Colonic mucosa (tissue), 4 donors: ENCODE data around the gene TRAPPC3. TPM values are rescaled to one million over a fixed set of nuclear protein-coding genes. Genes with fewer than 3 reads are reported as not detected.

Source experiments
- DNase-seq: peaks from one replicate; pipeline ENCODE4 v3.0.0-alpha.2; 2020
- H3K27ac ChIP-seq: fragments of 200-600 bp; one replicate; pipeline ENCODE4 v1.8.0; 2021
- H3K27me3 ChIP-seq: fragments of 200-600 bp; one replicate; pipeline ENCODE4 v1.8.0; 2021
- H3K36me3 ChIP-seq: fragments of 200-600 bp; one replicate; pipeline ENCODE4 v1.8.0; 2021
- H3K4me1 ChIP-seq: fragments of 200-600 bp; one replicate; pipeline ENCODE4 v1.8.0; 2021; ENCODE audit warnings: mild to moderate bottlenecking
- H3K4me3 ChIP-seq: fragments of 200-600 bp; one replicate; pipeline ENCODE4 v1.8.0; 2021
- H3K9ac ChIP-seq, 2 donors: one replicate each; pipeline ENCODE4 v1.7.0; 2013; ENCODE audit warnings: control low read depth in 2 of 2, low read depth in 2 of 2, low read length in 2 of 2
- H3K9me3 ChIP-seq: fragments of 200-600 bp; one replicate; pipeline ENCODE4 v1.8.0; 2021
- CTCF ChIP-seq: fragments of 200-600 bp; IDR thresholded peaks from one replicate; pipeline ENCODE4 v1.8.0; 2022; ENCODE audit warnings: antibody characterized with exemption, mild to moderate bottlenecking
- intact Hi-C: fragments of 100-400 bp; cut with DNase I; formaldehyde crosslinking; loops from one replicate; pipeline ENCODE4 v1.14.1; 2022
- total RNA-seq, 2 donors: library from RNA; stranded (reverse); fragmentation: NEBNext Ultra II Directional in 1 of 2; extraction: Animal tissue kit (Norgen Biotek cat#: 25700) in 1 of 2; gene quantifications; one replicate each; pipeline ENCODE4 v1.2.1, GENCODE V29; 2021
- donor health status: healthy.
- donor health status: DM: no; HTN: no; CAD: no.
- donor health status: DM: no; HTN: no; CAD: no.

Gene TRAPPC3
- total RNA-seq, 2 donors from 2014 or later: 59.0 to 60.6 TPM

- H3K27ac ChIP-seq: no peak overlapping the region
Measured at GRCh38 chr1:36170643-36171412, 21.5 kb upstream of the TRAPPC3 start.

DNA sequence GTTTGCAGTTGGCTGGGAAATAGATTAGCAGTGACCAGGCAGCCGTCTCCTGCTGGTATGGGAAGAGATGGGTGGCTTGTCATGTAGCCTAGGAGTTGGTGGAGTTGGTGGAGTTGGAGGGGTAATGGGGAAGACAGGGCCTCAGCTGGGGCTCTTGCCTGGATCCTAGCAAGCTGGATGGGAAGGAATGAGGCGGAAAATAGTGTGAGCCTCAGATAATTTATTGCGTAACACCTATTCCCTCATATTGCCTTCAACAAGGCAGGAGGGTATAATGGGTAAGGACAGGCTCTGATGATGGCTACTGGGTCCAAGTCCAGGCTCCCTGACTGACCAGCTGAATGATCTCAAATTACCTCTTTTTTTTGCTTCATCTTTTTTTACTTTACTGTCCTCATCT is 19.2 kb upstream of the TRAPPC3 start:
- DNase-seq: no peak
- H3K36me3 ChIP-seq: peaks cover 16% of the 10 kb centered on the region
- no peak for TF ChIP-seq CTCF
- no peak overlapping the region for H3K27ac ChIP-seq
- no peaks in the 10 kb centered on the region for H3K4me1 ChIP-seq
- intact Hi-C loops: no loop called here
- H3K4me3 ChIP-seq: no peak overlapping the region
- no peak overlapping the region for H3K9ac ChIP-seq
- H3K27me3 ChIP-seq: no peaks in the 10 kb centered on the region
- no peaks in the 10 kb centered on the region for H3K9me3 ChIP-seq

More at GRCh38 chr1:36170643-36171412, 21.5 kb upstream of the TRAPPC3 start:
- TF ChIP-seq CTCF: no peak
- H3K9ac ChIP-seq: no peak overlapping the region
- intact Hi-C loops: no loop called here
- no peaks in the 10 kb centered on the region for H3K4me1 ChIP-seq
- no peaks in the 10 kb centered on the region for H3K9me3 ChIP-seq
- no peak overlapping the region for H3K4me3 ChIP-seq
- peaks cover 21% of the 10 kb centered on the region for H3K36me3 ChIP-seq
- no peak for DNase-seq
- H3K27me3 ChIP-seq: no peaks in the 10 kb centered on the region

GRCh38 chr1:36166938-36167905 is 17.9 kb upstream of the TRAPPC3 start:
- H3K4me3 ChIP-seq: no peak overlapping the region
- intact Hi-C loops: no loop called here
- H3K9ac ChIP-seq: no peak overlapping the region
- H3K27me3 ChIP-seq: no peaks in the 10 kb centered on the region
- H3K27ac ChIP-seq: no peak overlapping the region
- H3K4me1 ChIP-seq: no peaks in the 10 kb centered on the region
- H3K9me3 ChIP-seq: no peaks in the 10 kb centered on the region
- peaks cover 3% of the 10 kb centered on the region for H3K36me3 ChIP-seq
- TF ChIP-seq CTCF: no peak
- no peak for DNase-seq

DNA sequence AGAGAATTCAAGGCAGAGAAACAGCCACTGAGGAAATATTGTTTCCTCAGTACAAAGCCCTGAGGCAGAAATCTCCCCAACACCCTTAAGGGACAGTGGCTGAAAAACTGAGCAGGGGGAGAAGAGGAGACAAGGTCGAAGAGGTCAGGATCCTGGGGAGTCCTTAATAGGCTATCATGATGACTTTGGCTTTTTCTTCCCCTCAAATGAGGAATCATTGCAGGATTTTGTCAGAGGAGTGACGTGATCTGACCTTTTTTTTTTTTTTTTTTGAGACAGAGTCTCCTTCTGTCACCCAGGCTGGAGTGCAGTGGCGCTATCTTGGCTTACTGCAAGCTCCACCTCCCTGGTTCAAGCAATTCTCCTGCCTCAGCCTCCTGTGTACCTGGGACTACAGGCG is 16.9 kb upstream of the TRAPPC3 start:
- Histone ChIP-seq H3K4me3 (no peak overlapping the region), H3K27ac (no peak overlapping the region), H3K9me3 (no peaks in the 10 kb centered on the region), H3K4me1 (peaks cover 4% of the 10 kb centered on the region), H3K27me3 (no peaks in the 10 kb centered on the region), H3K9ac (no peak overlapping the region), H3K36me3 (no peaks in the 10 kb centered on the region)
- no peak for TF ChIP-seq CTCF
- intact Hi-C loops: no loop called here
- no peak for DNase-seq

DNA sequence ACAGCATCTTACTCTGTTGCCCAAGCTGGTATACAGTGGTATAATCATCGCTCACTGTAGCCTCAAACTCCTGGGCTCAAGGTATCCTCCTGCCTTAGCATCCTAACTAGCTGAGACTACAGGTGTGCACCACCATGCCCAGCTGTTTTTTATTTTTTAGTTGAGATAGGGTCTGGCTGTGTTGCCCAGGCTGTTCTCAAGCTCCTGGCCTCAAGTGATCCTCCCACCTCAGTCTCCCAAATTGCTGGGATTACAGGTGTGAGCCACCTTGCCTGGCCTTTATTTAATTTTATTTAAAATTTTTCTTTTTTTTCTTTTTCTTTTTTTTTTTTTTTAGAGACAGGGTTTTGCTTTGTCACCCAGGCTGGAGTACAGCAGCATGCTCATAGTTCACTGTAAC is 15.9 kb upstream of the TRAPPC3 start:
- no peak overlapping the region for H3K27ac ChIP-seq
- TF ChIP-seq CTCF: no peak
- intact Hi-C loops: no loop called here
- DNase-seq: no peak
- peaks cover 5% of the 10 kb centered on the region for H3K4me1 ChIP-seq
- H3K9me3 ChIP-seq: no peaks in the 10 kb centered on the region
- H3K36me3 ChIP-seq: no peaks in the 10 kb centered on the region
- H3K4me3 ChIP-seq: no peak overlapping the region
- H3K27me3 ChIP-seq: no peaks in the 10 kb centered on the region
- H3K9ac ChIP-seq: no peak overlapping the region
